ENCODE results near the gene GSTT2B. TPM values are rescaled to one million over a fixed set of nuclear protein-coding genes. Genes with fewer than 3 reads are reported as not detected.
"Not testable (repeated sequence)": the region's sequence is repeated elsewhere in the genome, so short reads cannot be mapped to it uniquely, and the experiment has no call there.

The GSTT2B gene
- total RNA-seq, 3 donors from 2014 or later, result 1.1 to 4.5 (median 2.0) TPM

DNA sequence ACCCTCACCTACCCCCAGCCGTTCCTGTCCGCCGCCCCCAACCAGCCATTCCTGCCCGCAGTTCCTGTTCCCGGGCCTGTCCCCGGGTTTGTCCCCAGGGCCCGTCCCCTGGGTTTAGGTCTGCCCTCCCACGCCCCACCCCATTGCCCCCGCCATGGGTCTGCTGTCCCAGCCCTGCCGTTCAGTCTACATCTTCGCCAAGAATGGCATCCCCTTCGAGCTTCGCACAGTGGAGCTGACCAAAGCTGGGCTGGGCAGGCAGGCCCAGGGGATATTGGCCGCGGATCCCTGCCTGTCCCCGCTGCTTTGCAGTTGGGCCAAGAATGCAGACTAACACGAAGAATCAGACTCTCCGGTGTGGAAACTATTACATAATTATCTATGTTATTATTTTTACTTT, 11.2 kb downstream of the GSTT2B start:
- H3K4me1 ChIP-seq (ENCODE audit: low read depth); DNase-seq; H3K9me3 ChIP-seq; H3K36me3 ChIP-seq (ENCODE audit: low read depth); H3K4me3 ChIP-seq; intact Hi-C loops (cut with DNase I, micrococcal nuclease); ATAC-seq: not testable (repeated sequence)

- H3K9me3 ChIP-seq; DNase-seq; intact Hi-C loops (cut with DNase I, micrococcal nuclease); H3K36me3 ChIP-seq (ENCODE audit: low read depth); H3K4me3 ChIP-seq; ATAC-seq; H3K4me1 ChIP-seq (ENCODE audit: low read depth): not testable (repeated sequence)
These were observed 13.6 kb downstream of the GSTT2B start for GRCh38 chr22:23947391-23947790.

DNA sequence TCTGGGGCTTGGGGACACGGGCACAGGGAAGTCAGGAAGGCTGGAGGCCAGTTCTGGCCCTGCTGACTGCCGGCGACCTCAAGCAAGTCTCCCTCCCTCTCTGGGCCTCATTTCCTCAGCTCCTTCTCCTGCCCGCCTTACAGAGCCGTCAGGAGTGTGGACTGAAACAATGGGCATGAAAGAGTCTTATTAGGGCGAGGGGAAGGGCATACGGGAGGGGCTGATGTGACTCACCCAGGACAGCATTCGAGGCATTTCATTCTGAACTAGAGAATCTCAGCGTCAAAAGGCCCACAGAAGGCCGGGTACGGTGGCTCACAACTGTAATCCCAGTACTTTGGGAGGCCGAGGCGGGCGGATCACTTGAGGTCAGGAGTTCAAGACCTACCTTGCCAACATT, 20.8 kb downstream of the GSTT2B start:
- H3K9me3 ChIP-seq; ATAC-seq; DNase-seq; H3K36me3 ChIP-seq (ENCODE audit: low read depth); H3K4me1 ChIP-seq (ENCODE audit: low read depth); H3K4me3 ChIP-seq; intact Hi-C loops (cut with DNase I, micrococcal nuclease): not testable (repeated sequence)

- H3K36me3 ChIP-seq (ENCODE audit: low read depth), result no peaks in the 10 kb centered on the region
- no peak for DNase-seq
- intact Hi-C loops (cut with DNase I, micrococcal nuclease), result no loop called here
- TF ChIP-seq, protein P1, sequence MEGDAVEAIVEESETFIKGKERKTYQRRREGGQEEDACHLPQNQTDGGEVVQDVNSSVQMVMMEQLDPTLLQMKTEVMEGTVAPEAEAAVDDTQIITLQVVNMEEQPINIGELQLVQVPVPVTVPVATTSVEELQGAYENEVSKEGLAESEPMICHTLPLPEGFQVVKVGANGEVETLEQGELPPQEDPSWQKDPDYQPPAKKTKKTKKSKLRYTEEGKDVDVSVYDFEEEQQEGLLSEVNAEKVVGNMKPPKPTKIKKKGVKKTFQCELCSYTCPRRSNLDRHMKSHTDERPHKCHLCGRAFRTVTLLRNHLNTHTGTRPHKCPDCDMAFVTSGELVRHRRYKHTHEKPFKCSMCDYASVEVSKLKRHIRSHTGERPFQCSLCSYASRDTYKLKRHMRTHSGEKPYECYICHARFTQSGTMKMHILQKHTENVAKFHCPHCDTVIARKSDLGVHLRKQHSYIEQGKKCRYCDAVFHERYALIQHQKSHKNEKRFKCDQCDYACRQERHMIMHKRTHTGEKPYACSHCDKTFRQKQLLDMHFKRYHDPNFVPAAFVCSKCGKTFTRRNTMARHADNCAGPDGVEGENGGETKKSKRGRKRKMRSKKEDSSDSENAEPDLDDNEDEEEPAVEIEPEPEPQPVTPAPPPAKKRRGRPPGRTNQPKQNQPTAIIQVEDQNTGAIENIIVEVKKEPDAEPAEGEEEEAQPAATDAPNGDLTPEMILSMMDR (IDR thresholded peaks at IDR 0.05), result no peak
- no peak for ATAC-seq
- H3K4me1 ChIP-seq (ENCODE audit: low read depth), result no peaks in the 10 kb centered on the region
- H3K4me3 ChIP-seq, result no peak overlapping the region
- H3K9me3 ChIP-seq, result no peaks in the 10 kb centered on the region
These were observed 22.0 kb downstream of the GSTT2B start for GRCh38 chr22:23939017-23939357.

- no peak for ATAC-seq
These were observed 22.5 kb downstream of the GSTT2B start for GRCh38 chr22:23938328-23939016.

GRCh38 chr22:23926561-23926960, 34.4 kb downstream of the GSTT2B start:
- no peaks in the 10 kb centered on the region for H3K4me1 ChIP-seq (ENCODE audit: low read depth)
- TF ChIP-seq, protein P1 (IDR thresholded peaks at IDR 0.05), result no peak
- DNase-seq, result no peak
- no peak overlapping the region for H3K4me3 ChIP-seq
- intact Hi-C loops (cut with DNase I, micrococcal nuclease), result loop anchor here in 1 of 2 donors (5.0 kb wide), 1 partner anchor 46 kb away; the partner anchor contains the start of gene DDT
- H3K36me3 ChIP-seq (ENCODE audit: low read depth), result peaks cover 5% of the 10 kb centered on the region
- no peak for ATAC-seq
- H3K9me3 ChIP-seq, result peaks cover 16% of the 10 kb centered on the region

More at GRCh38 chr22:23938328-23939016, 22.5 kb downstream of the GSTT2B start:
- H3K4me1 ChIP-seq (ENCODE audit: low read depth), result no peaks in the 10 kb centered on the region
- DNase-seq, result no peak
- TF ChIP-seq, protein P1 (IDR thresholded peaks at IDR 0.05), result no peak
- no peaks in the 10 kb centered on the region for H3K36me3 ChIP-seq (ENCODE audit: low read depth)
- H3K9me3 ChIP-seq, result no peaks in the 10 kb centered on the region
- intact Hi-C loops (cut with DNase I, micrococcal nuclease), result no loop called here
- H3K4me3 ChIP-seq, result no peak overlapping the region

- intact Hi-C loops (cut with DNase I, micrococcal nuclease), result loop anchor here in 1 of 2 donors (5.0 kb wide), 1 partner anchor 47 kb away; the partner anchor contains the start of gene DDT
- no peak for ATAC-seq
These were observed 35.9 kb downstream of the GSTT2B start for GRCh38 chr22:23925020-23925606.

More at GRCh38 chr22:23925020-23925606, 35.9 kb downstream of the GSTT2B start:
- peaks cover 16% of the 10 kb centered on the region for H3K9me3 ChIP-seq
- H3K4me1 ChIP-seq (ENCODE audit: low read depth), result no peaks in the 10 kb centered on the region
- peaks cover 5% of the 10 kb centered on the region for H3K36me3 ChIP-seq (ENCODE audit: low read depth)
- TF ChIP-seq, protein P1 (IDR thresholded peaks at IDR 0.05), result no peak
- H3K4me3 ChIP-seq, result no peak overlapping the region
- DNase-seq, result no peak

Measured in mucosa of descending colon (tissue), 3 donors.